ENCODE data around the gene ATXN1. TPM values are rescaled to one million over a fixed set of nuclear protein-coding genes. Genes with fewer than 3 reads are reported as not detected.

ATXN1 gene
- total RNA-seq, 1 experiment from 2014 or later, result 8.1 TPM

DNA sequence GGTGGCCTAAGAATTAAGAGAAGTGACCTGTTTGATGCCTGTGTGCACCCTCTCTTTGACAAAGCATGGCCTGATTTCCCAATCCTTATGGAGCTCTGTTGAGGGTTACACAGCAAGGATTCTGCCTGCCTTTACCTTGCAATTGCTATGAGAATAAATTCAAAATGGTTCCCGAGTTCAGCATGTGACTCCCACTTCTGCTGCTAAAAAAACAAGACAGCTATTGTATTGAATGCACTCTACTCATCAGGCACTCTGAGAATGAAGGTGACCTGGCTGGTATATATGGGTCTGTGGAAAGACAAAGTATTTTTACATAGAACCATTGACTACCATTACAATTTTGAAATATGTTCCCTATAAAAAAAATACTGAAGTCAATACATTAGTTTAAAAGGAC, 190.3 kb downstream of the ATXN1 start (continued):
- TF ChIP-seq, protein P1, sequence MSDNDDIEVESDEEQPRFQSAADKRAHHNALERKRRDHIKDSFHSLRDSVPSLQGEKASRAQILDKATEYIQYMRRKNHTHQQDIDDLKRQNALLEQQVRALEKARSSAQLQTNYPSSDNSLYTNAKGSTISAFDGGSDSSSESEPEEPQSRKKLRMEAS (CRISPR knock-in tag; IDR thresholded peaks at IDR 0.05), result no peak
- TF ChIP-seq, protein P2, sequence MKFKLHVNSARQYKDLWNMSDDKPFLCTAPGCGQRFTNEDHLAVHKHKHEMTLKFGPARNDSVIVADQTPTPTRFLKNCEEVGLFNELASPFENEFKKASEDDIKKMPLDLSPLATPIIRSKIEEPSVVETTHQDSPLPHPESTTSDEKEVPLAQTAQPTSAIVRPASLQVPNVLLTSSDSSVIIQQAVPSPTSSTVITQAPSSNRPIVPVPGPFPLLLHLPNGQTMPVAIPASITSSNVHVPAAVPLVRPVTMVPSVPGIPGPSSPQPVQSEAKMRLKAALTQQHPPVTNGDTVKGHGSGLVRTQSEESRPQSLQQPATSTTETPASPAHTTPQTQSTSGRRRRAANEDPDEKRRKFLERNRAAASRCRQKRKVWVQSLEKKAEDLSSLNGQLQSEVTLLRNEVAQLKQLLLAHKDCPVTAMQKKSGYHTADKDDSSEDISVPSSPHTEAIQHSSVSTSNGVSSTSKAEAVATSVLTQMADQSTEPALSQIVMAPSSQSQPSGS (CRISPR knock-in tag; IDR thresholded peaks at IDR 0.05; ENCODE audit: borderline replicate concordance, low read depth), result no peak
- TF ChIP-seq FOXK1 (CRISPR knock-in tag; IDR thresholded peaks at IDR 0.05) (no peak), ETV6 (CRISPR knock-in tag; IDR thresholded peaks at IDR 0.05) (no peak), SP1 (CRISPR knock-in tag; conservative IDR thresholded peaks at IDR 0.05) (no peak), ESRRA (CRISPR knock-in tag; IDR thresholded peaks at IDR 0.05; ENCODE audit: borderline replicate concordance) (no peak)
- TF ChIP-seq, protein P3, sequence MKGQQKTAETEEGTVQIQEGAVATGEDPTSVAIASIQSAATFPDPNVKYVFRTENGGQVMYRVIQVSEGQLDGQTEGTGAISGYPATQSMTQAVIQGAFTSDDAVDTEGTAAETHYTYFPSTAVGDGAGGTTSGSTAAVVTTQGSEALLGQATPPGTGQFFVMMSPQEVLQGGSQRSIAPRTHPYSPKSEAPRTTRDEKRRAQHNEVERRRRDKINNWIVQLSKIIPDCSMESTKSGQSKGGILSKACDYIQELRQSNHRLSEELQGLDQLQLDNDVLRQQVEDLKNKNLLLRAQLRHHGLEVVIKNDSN (CRISPR knock-in tag; IDR thresholded peaks at IDR 0.05), result no peak
- TF ChIP-seq, protein P4, sequence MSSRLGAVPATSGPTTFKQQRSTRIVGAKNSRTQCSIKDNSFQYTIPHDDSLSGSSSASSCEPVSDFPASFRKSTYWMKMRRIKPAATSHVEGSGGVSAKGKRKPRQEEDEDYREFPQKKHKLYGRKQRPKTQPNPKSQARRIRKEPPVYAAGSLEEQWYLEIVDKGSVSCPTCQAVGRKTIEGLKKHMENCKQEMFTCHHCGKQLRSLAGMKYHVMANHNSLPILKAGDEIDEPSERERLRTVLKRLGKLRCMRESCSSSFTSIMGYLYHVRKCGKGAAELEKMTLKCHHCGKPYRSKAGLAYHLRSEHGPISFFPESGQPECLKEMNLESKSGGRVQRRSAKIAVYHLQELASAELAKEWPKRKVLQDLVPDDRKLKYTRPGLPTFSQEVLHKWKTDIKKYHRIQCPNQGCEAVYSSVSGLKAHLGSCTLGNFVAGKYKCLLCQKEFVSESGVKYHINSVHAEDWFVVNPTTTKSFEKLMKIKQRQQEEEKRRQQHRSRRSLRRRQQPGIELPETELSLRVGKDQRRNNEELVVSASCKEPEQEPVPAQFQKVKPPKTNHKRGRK (CRISPR knock-in tag; IDR thresholded peaks at IDR 0.05; ENCODE audit: borderline replicate concordance), result no peak

DNA sequence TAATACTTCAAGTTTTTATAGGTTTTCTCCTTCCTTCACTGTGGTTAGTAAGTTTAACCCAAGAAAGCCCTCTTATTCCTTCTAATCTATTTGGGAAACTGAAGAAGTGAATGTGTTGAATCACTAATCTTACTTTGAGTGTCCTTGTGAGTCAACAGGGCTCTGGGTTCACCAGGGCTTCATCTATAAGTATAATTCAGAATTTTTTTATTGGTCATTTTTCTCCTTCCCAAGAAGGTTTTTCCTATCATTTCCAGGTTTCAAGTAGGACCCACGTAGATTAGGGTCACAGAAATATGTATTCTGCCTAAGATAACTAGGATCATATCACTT, 191.1 kb downstream of the ATXN1 start:
- Mint-ChIP-seq H3K36me3 (no peaks in the 10 kb centered on the region), H3K27me3 (ENCODE audit: low read depth) (no peaks in the 10 kb centered on the region), H3K27ac (no peak overlapping the region), H3K4me1 (no peaks in the 10 kb centered on the region), H3K4me3 (no peak overlapping the region), H3K9me3 (no peaks in the 10 kb centered on the region)
- no peak for ATAC-seq
- no peak for DNase-seq (ENCODE audit: low spot score)
- TF ChIP-seq ZNF423 (CRISPR knock-in tag; IDR thresholded peaks at IDR 0.05), result no peak
- TF ChIP-seq, protein P5, sequence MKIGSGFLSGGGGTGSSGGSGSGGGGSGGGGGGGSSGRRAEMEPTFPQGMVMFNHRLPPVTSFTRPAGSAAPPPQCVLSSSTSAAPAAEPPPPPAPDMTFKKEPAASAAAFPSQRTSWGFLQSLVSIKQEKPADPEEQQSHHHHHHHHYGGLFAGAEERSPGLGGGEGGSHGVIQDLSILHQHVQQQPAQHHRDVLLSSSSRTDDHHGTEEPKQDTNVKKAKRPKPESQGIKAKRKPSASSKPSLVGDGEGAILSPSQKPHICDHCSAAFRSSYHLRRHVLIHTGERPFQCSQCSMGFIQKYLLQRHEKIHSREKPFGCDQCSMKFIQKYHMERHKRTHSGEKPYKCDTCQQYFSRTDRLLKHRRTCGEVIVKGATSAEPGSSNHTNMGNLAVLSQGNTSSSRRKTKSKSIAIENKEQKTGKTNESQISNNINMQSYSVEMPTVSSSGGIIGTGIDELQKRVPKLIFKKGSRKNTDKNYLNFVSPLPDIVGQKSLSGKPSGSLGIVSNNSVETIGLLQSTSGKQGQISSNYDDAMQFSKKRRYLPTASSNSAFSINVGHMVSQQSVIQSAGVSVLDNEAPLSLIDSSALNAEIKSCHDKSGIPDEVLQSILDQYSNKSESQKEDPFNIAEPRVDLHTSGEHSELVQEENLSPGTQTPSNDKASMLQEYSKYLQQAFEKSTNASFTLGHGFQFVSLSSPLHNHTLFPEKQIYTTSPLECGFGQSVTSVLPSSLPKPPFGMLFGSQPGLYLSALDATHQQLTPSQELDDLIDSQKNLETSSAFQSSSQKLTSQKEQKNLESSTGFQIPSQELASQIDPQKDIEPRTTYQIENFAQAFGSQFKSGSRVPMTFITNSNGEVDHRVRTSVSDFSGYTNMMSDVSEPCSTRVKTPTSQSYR (CRISPR knock-in tag; IDR thresholded peaks at IDR 0.05), result no peak
- no peak for TF ChIP-seq CBFB (CRISPR knock-in tag; IDR thresholded peaks at IDR 0.05; ENCODE audit: low read depth)
- TF ChIP-seq, protein P6, sequence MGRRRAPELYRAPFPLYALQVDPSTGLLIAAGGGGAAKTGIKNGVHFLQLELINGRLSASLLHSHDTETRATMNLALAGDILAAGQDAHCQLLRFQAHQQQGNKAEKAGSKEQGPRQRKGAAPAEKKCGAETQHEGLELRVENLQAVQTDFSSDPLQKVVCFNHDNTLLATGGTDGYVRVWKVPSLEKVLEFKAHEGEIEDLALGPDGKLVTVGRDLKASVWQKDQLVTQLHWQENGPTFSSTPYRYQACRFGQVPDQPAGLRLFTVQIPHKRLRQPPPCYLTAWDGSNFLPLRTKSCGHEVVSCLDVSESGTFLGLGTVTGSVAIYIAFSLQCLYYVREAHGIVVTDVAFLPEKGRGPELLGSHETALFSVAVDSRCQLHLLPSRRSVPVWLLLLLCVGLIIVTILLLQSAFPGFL (CRISPR knock-in tag; IDR thresholded peaks at IDR 0.05; ENCODE audit: borderline replicate concordance), result no peak
- TF ChIP-seq, protein P2 (CRISPR knock-in tag; IDR thresholded peaks at IDR 0.05; ENCODE audit: borderline replicate concordance, low read depth), result no peak
- no peak for TF ChIP-seq ZNF232 (CRISPR knock-in tag; IDR thresholded peaks at IDR 0.05)
- TF ChIP-seq, protein P7, sequence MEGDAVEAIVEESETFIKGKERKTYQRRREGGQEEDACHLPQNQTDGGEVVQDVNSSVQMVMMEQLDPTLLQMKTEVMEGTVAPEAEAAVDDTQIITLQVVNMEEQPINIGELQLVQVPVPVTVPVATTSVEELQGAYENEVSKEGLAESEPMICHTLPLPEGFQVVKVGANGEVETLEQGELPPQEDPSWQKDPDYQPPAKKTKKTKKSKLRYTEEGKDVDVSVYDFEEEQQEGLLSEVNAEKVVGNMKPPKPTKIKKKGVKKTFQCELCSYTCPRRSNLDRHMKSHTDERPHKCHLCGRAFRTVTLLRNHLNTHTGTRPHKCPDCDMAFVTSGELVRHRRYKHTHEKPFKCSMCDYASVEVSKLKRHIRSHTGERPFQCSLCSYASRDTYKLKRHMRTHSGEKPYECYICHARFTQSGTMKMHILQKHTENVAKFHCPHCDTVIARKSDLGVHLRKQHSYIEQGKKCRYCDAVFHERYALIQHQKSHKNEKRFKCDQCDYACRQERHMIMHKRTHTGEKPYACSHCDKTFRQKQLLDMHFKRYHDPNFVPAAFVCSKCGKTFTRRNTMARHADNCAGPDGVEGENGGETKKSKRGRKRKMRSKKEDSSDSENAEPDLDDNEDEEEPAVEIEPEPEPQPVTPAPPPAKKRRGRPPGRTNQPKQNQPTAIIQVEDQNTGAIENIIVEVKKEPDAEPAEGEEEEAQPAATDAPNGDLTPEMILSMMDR (IDR thresholded peaks at IDR 0.05), result no peak
- POLR2A ChIA-PET, result no interaction called here
- CTCF ChIA-PET, result no interaction called here

Measured in WTC11 (cell line).